Measurements from ENCODE around the gene VSTM2B.

Gene VSTM2B

GRCh38 chr19:29497241-29497640 lies 28.6 kb upstream of the VSTM2B start:
- no peak for DNase-seq
- CTCF ChIA-PET, result no interaction called here
- H3K36me3 ChIP-seq (ENCODE audit: control insufficient read depth in 4 of 4, insufficient read depth in 4 of 4, low read length in 3 of 4), result no peaks in the 10 kb centered on the region
- H3K4me1 ChIP-seq (ENCODE audit: control extremely low read depth in 1 of 4, control insufficient read depth in 4 of 4, insufficient read depth in 4 of 4, low read length in 3 of 4), result no peaks in the 10 kb centered on the region
- POLR2A ChIA-PET, result no interaction called here
- no peak overlapping the region for H3K4me3 ChIP-seq (ENCODE audit: control insufficient read depth in 1 of 7, extremely low read depth in 1 of 7, insufficient read depth in 4 of 7, low read depth in 2 of 7, low read length in 6 of 7)
- H3K9me3 ChIP-seq (ENCODE audit: control extremely low read depth in 1 of 5, control insufficient read depth in 4 of 5, insufficient read depth in 2 of 5, low read depth in 1 of 5, low read length in 4 of 5), result no peaks in the 10 kb centered on the region
- 77% methylated on average over 3 of the region's 3 CpGs for WGBS (ENCODE audit: insufficient coverage)
- H3K27ac ChIP-seq (ENCODE audit: insufficient read depth in 1 of 2, low read depth in 1 of 2, low read length in 2 of 2, poor library complexity in 1 of 2, severe bottlenecking in 2 of 2), result no peak overlapping the region
- H3K27me3 ChIP-seq (replicated peaks in 2 of 5; ENCODE audit: control insufficient read depth in 4 of 5, insufficient read depth in 5 of 5, low read length in 4 of 5), result peaks cover 0 to 15% (median 7%) of the 10 kb centered on the region in 5 experiments

DNA sequence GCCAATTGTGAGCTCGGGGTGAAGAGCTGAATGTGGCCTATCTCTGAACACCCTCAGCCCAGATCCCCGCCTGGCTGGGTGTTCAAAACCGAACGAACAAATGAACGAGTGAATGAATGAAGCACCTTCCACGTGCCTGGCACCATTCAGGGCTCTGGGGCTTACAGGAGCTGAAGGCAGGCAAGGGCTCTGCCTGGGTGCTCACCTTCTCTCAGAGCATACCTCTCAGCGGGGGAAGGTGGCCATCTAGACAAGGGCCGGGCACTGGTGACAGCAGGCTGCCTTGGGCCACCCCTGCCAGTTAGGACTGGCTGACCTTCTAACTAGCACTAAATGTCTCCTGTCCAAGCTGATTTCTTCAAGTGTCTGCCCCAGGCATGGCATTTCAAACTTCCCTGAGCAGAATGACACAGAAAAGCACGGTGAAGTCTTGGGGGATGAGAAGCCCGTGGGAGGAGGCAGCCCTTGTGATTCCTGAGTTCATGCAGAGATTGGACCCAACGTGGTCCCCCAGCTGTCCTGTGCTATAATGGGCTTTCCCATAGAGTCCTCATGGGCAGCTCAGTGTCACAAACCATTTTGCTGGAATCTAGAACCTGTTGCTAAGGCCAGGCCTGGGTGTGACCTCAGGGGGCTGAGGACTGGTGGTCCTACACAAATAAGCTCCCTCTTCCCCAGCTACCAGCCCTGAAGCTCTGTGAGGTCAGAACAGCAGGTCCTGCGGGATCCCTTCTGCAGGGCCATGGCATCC lies 27.9 kb upstream of the VSTM2B start:
- Histone ChIP-seq H3K27me3 (replicated peaks in 2 of 5; ENCODE audit: control insufficient read depth in 4 of 5, insufficient read depth in 5 of 5, low read length in 4 of 5) (peaks cover 0 to 13% (median 3%) of the 10 kb centered on the region in 5 experiments), H3K36me3 (ENCODE audit: control insufficient read depth in 4 of 4, insufficient read depth in 4 of 4, low read length in 3 of 4) (no peaks in the 10 kb centered on the region), H3K4me1 (ENCODE audit: control extremely low read depth in 1 of 4, control insufficient read depth in 4 of 4, insufficient read depth in 4 of 4, low read length in 3 of 4) (no peaks in the 10 kb centered on the region), H3K27ac (ENCODE audit: insufficient read depth in 1 of 2, low read depth in 1 of 2, low read length in 2 of 2, poor library complexity in 1 of 2, severe bottlenecking in 2 of 2) (no peak overlapping the region), H3K9me3 (ENCODE audit: control extremely low read depth in 1 of 5, control insufficient read depth in 4 of 5, insufficient read depth in 2 of 5, low read depth in 1 of 5, low read length in 4 of 5) (no peaks in the 10 kb centered on the region), H3K4me3 (ENCODE audit: control insufficient read depth in 1 of 7, extremely low read depth in 1 of 7, insufficient read depth in 4 of 7, low read depth in 2 of 7, low read length in 6 of 7) (no peak overlapping the region)
- WGBS (ENCODE audit: insufficient coverage), result 82% methylated on average over 12 of the region's 12 CpGs
- DNase-seq, result no peak
- ChIA-PET POLR2A (interaction anchor here (0.6 kb wide), 1 partner anchor 74 kb away, joined by 3 read pairs; no protein-coding TSS in a partner anchor), CTCF (no interaction called here)

GRCh38 chr19:29499261-29499920 lies 26.4 kb upstream of the VSTM2B start:
- WGBS (ENCODE audit: insufficient coverage), result 88% methylated on average over 13 of the region's 14 CpGs
- POLR2A ChIA-PET, result no interaction called here

DNA sequence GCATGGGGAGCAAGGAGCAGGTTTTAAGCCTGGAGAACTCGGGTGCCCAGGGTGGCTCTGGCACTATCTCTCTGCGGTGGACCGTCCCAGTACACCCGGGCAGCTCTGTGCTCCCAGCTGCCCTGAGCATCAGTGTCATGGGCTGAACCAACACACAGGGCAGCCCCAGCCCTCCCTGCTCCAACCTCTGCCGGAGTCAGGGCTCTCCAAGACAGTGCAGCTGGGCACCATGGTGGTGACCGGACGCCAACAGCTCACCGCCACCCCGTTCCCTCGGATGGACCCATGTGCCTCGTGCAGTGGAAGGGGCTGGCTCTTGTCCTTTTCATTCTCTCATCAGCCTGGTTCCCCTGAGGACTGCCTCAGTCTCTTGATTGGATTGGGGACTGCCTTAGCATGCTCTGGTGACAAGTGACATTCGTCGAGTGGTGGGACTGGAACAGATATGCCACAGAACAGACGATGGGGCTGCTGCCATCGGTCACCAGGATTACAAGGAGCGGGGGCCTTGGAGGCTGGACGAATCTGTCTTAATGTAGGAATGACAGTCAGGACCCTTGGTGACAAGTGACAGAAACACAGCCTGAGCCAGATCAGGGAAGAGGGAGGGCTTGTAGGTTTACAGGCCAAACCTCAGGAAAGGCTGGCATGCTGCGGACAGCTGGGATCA lies 25.7 kb upstream of the VSTM2B start:
- ChIA-PET POLR2A (no interaction called here), CTCF (no interaction called here)
- DNase-seq, result no peak
- no peak overlapping the region for H3K27ac ChIP-seq (ENCODE audit: insufficient read depth in 1 of 2, low read depth in 1 of 2, low read length in 2 of 2, poor library complexity in 1 of 2, severe bottlenecking in 2 of 2)
- peaks cover 0 to 9% (median 0%) of the 10 kb centered on the region in 5 experiments for H3K27me3 ChIP-seq (replicated peaks in 2 of 5; ENCODE audit: control insufficient read depth in 4 of 5, insufficient read depth in 5 of 5, low read length in 4 of 5)
- H3K4me1 ChIP-seq (ENCODE audit: control extremely low read depth in 1 of 4, control insufficient read depth in 4 of 4, insufficient read depth in 4 of 4, low read length in 3 of 4), result no peaks in the 10 kb centered on the region
- WGBS (ENCODE audit: insufficient coverage), result 93% methylated on average over 17 of the region's 18 CpGs
- no peaks in the 10 kb centered on the region for H3K36me3 ChIP-seq (ENCODE audit: control insufficient read depth in 4 of 4, insufficient read depth in 4 of 4, low read length in 3 of 4)
- H3K4me3 ChIP-seq (ENCODE audit: control insufficient read depth in 1 of 7, extremely low read depth in 1 of 7, insufficient read depth in 4 of 7, low read depth in 2 of 7, low read length in 6 of 7), result no peak overlapping the region
- no peaks in the 10 kb centered on the region for H3K9me3 ChIP-seq (ENCODE audit: control extremely low read depth in 1 of 5, control insufficient read depth in 4 of 5, insufficient read depth in 2 of 5, low read depth in 1 of 5, low read length in 4 of 5)

More at GRCh38 chr19:29499261-29499920, 26.4 kb upstream of the VSTM2B start:
- Histone ChIP-seq H3K4me3 (ENCODE audit: control insufficient read depth in 1 of 7, extremely low read depth in 1 of 7, insufficient read depth in 4 of 7, low read depth in 2 of 7, low read length in 6 of 7) (no peak overlapping the region), H3K36me3 (ENCODE audit: control insufficient read depth in 4 of 4, insufficient read depth in 4 of 4, low read length in 3 of 4) (no peaks in the 10 kb centered on the region), H3K9me3 (ENCODE audit: control extremely low read depth in 1 of 5, control insufficient read depth in 4 of 5, insufficient read depth in 2 of 5, low read depth in 1 of 5, low read length in 4 of 5) (no peaks in the 10 kb centered on the region), H3K27ac (ENCODE audit: insufficient read depth in 1 of 2, low read depth in 1 of 2, low read length in 2 of 2, poor library complexity in 1 of 2, severe bottlenecking in 2 of 2) (no peak overlapping the region), H3K4me1 (ENCODE audit: control extremely low read depth in 1 of 4, control insufficient read depth in 4 of 4, insufficient read depth in 4 of 4, low read length in 3 of 4) (no peaks in the 10 kb centered on the region), H3K27me3 (replicated peaks in 2 of 5; ENCODE audit: control insufficient read depth in 4 of 5, insufficient read depth in 5 of 5, low read length in 4 of 5) (peaks cover 0 to 9% (median 0%) of the 10 kb centered on the region in 5 experiments)
- CTCF ChIA-PET, result no interaction called here
- DNase-seq, result no peak

DNA sequence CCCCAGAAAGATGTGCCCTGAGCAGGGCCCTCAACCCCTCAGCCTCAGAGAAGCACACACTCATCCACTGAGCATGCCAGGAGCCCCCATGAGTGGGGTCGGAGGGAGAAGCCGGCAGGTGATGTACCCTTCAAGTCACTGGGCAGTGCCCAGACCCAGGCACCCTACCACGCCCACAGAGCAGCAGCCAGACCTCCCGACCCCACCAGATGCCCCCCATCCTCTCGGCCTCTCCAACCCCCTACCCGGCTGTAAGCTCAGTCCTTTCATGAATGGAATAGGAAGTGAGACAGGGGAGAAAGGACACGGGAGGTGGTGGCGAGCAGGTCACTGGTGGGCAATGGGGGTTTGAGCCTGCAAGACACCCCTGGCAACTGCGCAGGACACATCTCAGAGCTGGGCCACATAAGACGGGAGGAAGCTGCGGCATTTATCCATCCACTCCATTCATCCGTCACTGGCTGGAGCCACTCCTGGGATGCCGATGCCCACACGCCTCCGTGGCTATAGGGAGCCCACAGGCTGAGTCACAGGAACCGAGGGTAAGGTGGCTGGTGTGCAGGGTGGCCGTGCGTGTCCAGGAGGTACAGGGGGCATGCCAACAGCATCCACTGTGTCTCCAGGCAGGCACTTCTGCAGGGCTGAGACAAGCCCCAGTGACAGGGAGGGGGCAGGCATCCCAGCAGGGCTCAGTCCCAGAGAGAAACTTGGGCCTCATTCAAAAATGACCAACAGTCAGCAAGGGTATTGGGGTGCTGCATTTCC lies 23.8 kb upstream of the VSTM2B start:
- Histone ChIP-seq H3K9me3 (ENCODE audit: control extremely low read depth in 1 of 5, control insufficient read depth in 4 of 5, insufficient read depth in 2 of 5, low read depth in 1 of 5, low read length in 4 of 5) (no peaks in the 10 kb centered on the region), H3K27me3 (replicated peaks in 2 of 5; ENCODE audit: control insufficient read depth in 4 of 5, insufficient read depth in 5 of 5, low read length in 4 of 5) (peaks cover 0 to 9% (median 0%) of the 10 kb centered on the region in 5 experiments), H3K4me1 (ENCODE audit: control extremely low read depth in 1 of 4, control insufficient read depth in 4 of 4, insufficient read depth in 4 of 4, low read length in 3 of 4) (no peaks in the 10 kb centered on the region), H3K4me3 (ENCODE audit: control insufficient read depth in 1 of 7, extremely low read depth in 1 of 7, insufficient read depth in 4 of 7, low read depth in 2 of 7, low read length in 6 of 7) (no peak overlapping the region), H3K36me3 (ENCODE audit: control insufficient read depth in 4 of 4, insufficient read depth in 4 of 4, low read length in 3 of 4) (no peaks in the 10 kb centered on the region), H3K27ac (ENCODE audit: insufficient read depth in 1 of 2, low read depth in 1 of 2, low read length in 2 of 2, poor library complexity in 1 of 2, severe bottlenecking in 2 of 2) (no peak overlapping the region)
- CTCF ChIA-PET, result no interaction called here
- DNase-seq, result no peak
- POLR2A ChIA-PET, result no interaction called here
- WGBS (ENCODE audit: insufficient coverage), result 90% methylated on average over 10 of the region's 18 CpGs

- peaks cover 0 to 9% (median 0%) of the 10 kb centered on the region in 5 experiments for H3K27me3 ChIP-seq (replicated peaks in 2 of 5; ENCODE audit: control insufficient read depth in 4 of 5, insufficient read depth in 5 of 5, low read length in 4 of 5)
- ChIA-PET POLR2A (no interaction called here), CTCF (no interaction called here)
- WGBS (ENCODE audit: insufficient coverage), result 82% methylated on average over 3 of the region's 3 CpGs
- no peaks in the 10 kb centered on the region for H3K9me3 ChIP-seq (ENCODE audit: control extremely low read depth in 1 of 5, control insufficient read depth in 4 of 5, insufficient read depth in 2 of 5, low read depth in 1 of 5, low read length in 4 of 5)
- no peak overlapping the region for H3K27ac ChIP-seq (ENCODE audit: insufficient read depth in 1 of 2, low read depth in 1 of 2, low read length in 2 of 2, poor library complexity in 1 of 2, severe bottlenecking in 2 of 2)
- H3K36me3 ChIP-seq (ENCODE audit: control insufficient read depth in 4 of 4, insufficient read depth in 4 of 4, low read length in 3 of 4), result no peaks in the 10 kb centered on the region
- DNase-seq, result no peak
- H3K4me1 ChIP-seq (ENCODE audit: control extremely low read depth in 1 of 4, control insufficient read depth in 4 of 4, insufficient read depth in 4 of 4, low read length in 3 of 4), result no peaks in the 10 kb centered on the region
- H3K4me3 ChIP-seq (ENCODE audit: control insufficient read depth in 1 of 7, extremely low read depth in 1 of 7, insufficient read depth in 4 of 7, low read depth in 2 of 7, low read length in 6 of 7), result no peak overlapping the region
These were observed 23.3 kb upstream of the VSTM2B start for GRCh38 chr19:29502581-29502850.

All from common myeloid progenitor, CD34-positive (primary cell).